GM12878 (cell line): ENCODE measurements around the gene TTLL11. TPM values are rescaled to one million over a fixed set of nuclear protein-coding genes. Genes with fewer than 3 reads are reported as not detected.

ENCODE experiments used
- BMI1 ChIP-seq: fragments of 450-650 bp; IDR thresholded peaks from 2 replicates; pipeline ENCODE4 v1.6.1; 2016; ENCODE audit warnings: mild to moderate bottlenecking, moderate library complexity, borderline replicate concordance
- CEBPB ChIP-seq, 2 experiments: fragments of 150-350 bp in 1 of 2; IDR thresholded peaks; 2 replicates each; pipeline ENCODE4 v1.6.1; 2012 to 2014; ENCODE audit warnings: low read depth in 2 of 2, low read length in 2 of 2, borderline replicate concordance in 1 of 2, inconsistent platforms in 1 of 2
- CREB1 ChIP-seq: IDR thresholded peaks from 2 replicates; pipeline ENCODE4 v1.6.1; 2012; ENCODE audit warnings: low read depth, mild to moderate bottlenecking, inconsistent platforms
- ETV6 ChIP-seq, 2 experiments: fragments of 450-650 bp in 1 of 2; IDR thresholded peaks in 1 of 2; conservative IDR thresholded peaks in 1 of 2; 2 replicates each; pipeline ENCODE4 v1.6.1; 2014; ENCODE audit warnings: antibody characterized with exemption in 1 of 2, borderline replicate concordance in 1 of 2, low read depth in 1 of 2, mild to moderate bottlenecking in 1 of 2, moderate library complexity in 1 of 2
- EZH2 ChIP-seq: IDR thresholded peaks from 2 replicates; pipeline ENCODE4 v1.6.1; 2012; ENCODE audit warnings: low read depth, mild to moderate bottlenecking, control low read depth, inconsistent platforms, low read length, borderline replicate concordance; ENCODE audit not compliant: control insufficient read depth
- FOS ChIP-seq: IDR thresholded peaks from 3 replicates; pipeline ENCODE4 v1.6.1; 2011; ENCODE audit warnings: borderline replicate concordance; ENCODE audit not compliant: insufficient read length; ENCODE audit errors: extremely low read depth
- IKZF1 ChIP-seq: fragments of 450-650 bp; conservative IDR thresholded peaks from 2 replicates; pipeline ENCODE4 v1.6.1; 2017; ENCODE audit warnings: antibody characterized with exemption, mild to moderate bottlenecking
- JUND ChIP-seq: IDR thresholded peaks from 2 replicates; pipeline ENCODE4 v1.6.1; 2012; ENCODE audit warnings: low read depth, mild to moderate bottlenecking, low read length, improper control_type of control experiment, moderate library complexity
- MEF2A ChIP-seq: IDR thresholded peaks from 2 replicates; pipeline ENCODE4 v1.6.1; 2011; ENCODE audit warnings: low read depth, mild to moderate bottlenecking, low read length, moderate library complexity; ENCODE audit not compliant: insufficient read depth
- NFYA ChIP-seq: IDR thresholded peaks from 2 replicates; pipeline ENCODE4 v1.6.1; 2011; ENCODE audit warnings: low read depth, mild to moderate bottlenecking, low read length, improper control_type of control experiment, borderline replicate concordance
- NR2C1 ChIP-seq: fragments of 450-650 bp; IDR thresholded peaks from 2 replicates; pipeline ENCODE4 v1.6.1; 2017; ENCODE audit warnings: antibody characterized with exemption, mild to moderate bottlenecking, moderate library complexity
- NR2F1 ChIP-seq: fragments of 450-650 bp; conservative IDR thresholded peaks from 2 replicates; pipeline ENCODE4 v1.6.1; 2017; ENCODE audit warnings: mild to moderate bottlenecking
- POLR2AphosphoS2 ChIP-seq: IDR thresholded peaks from 2 replicates; pipeline ENCODE4 v1.6.1; 2011; ENCODE audit warnings: low read depth, mild to moderate bottlenecking, low read length, improper control_type of control experiment, moderate library complexity
- SMARCA5 ChIP-seq: fragments of 450-650 bp; IDR thresholded peaks from 2 replicates; pipeline ENCODE4 v1.6.1; 2017; ENCODE audit warnings: mild to moderate bottlenecking
- SREBF1 ChIP-seq: IDR thresholded peaks from 2 replicates; pipeline ENCODE4 v1.6.1; 2012; ENCODE audit warnings: mild to moderate bottlenecking, low read length
- STAT1 ChIP-seq: fragments of 450-650 bp; conservative IDR thresholded peaks from 2 replicates; pipeline ENCODE4 v1.6.1; 2014; ENCODE audit warnings: antibody characterized with exemption, mild to moderate bottlenecking
- TARDBP ChIP-seq: IDR thresholded peaks from 2 replicates; pipeline ENCODE4 v1.6.1; 2016; ENCODE audit warnings: borderline replicate concordance
- TCF3 ChIP-seq: IDR thresholded peaks from 2 replicates; pipeline ENCODE4 v1.6.1; 2012; ENCODE audit warnings: low read depth, mild to moderate bottlenecking, low read length, borderline replicate concordance; ENCODE audit not compliant: insufficient read depth
- WRNIP1 ChIP-seq: IDR thresholded peaks from 2 replicates; pipeline ENCODE4 v1.6.1; 2011; ENCODE audit warnings: low read depth, low read length, improper control_type of control experiment, borderline replicate concordance
- ZBED1 ChIP-seq: IDR thresholded peaks from 2 replicates; pipeline ENCODE4 v1.6.1; 2016; ENCODE audit warnings: borderline replicate concordance
- ZNF217 ChIP-seq: fragments of 450-650 bp; IDR thresholded peaks from 2 replicates; pipeline ENCODE4 v1.6.1; 2017; ENCODE audit warnings: antibody characterized with exemption, mild to moderate bottlenecking
- polyA plus RNA-seq, 11 experiments: library from polyadenylated mRNA; depleted of rRNA in 4 of 11; unstranded in 6 of 11; stranded (reverse) in 5 of 11; fragments of >200 nt; fragmentation: Nextera tagmentation in 4 of 11; fragmentation: Illumina TruSeq in 1 of 11; extraction: Ambion mirVana in 4 of 11; extraction: Trizol in 1 of 11; gene quantifications; 1 replicate in 1 of 11; 2 replicates in 10 of 11; pipeline versions ENCODE4 v1.2.1 to v1.2.3, GENCODE V29; 2011 to 2016; ENCODE audit warnings: inconsistent platforms in 2 of 11, missing spikeins in 2 of 11, low read depth in 1 of 11
- total RNA-seq, 4 experiments: library from RNA; depleted of rRNA in 3 of 4; stranded (reverse); fragments of >200 nt in 3 of 4; fragmentation: Illumina TruSeq in 1 of 4; extraction: Trizol in 1 of 4; gene quantifications; 2 replicates each; pipeline versions ENCODE4 v1.2.1 to v1.2.3, GENCODE V29; 2013 to 2021
- TF ChIP-seq, protein P1 (sequence below): fragments of 450-650 bp; IDR thresholded peaks from 2 replicates; pipeline ENCODE4 v1.6.1; 2016; ENCODE audit warnings: mild to moderate bottlenecking, moderate library complexity, borderline replicate concordance
- TF ChIP-seq, protein P2 (sequence below), 3 experiments: IDR thresholded peaks in 2 of 3; conservative IDR thresholded peaks in 1 of 3; 2 replicates each; pipeline ENCODE4 v1.5.1; 2011; ENCODE audit warnings: low read depth in 3 of 3, low read length in 3 of 3, mild to moderate bottlenecking in 3 of 3, control low read depth in 2 of 3, moderate library complexity in 2 of 3, inconsistent platforms in 1 of 3, mixed read lengths in 1 of 3; ENCODE audit not compliant: control insufficient read depth in 2 of 3, insufficient read depth in 1 of 3; ENCODE audit errors: extremely low read depth in 1 of 3
- TF ChIP-seq, protein P3 (sequence below): IDR thresholded peaks from 2 replicates; pipeline ENCODE4 v1.6.1; 2011; ENCODE audit warnings: low read depth, mild to moderate bottlenecking, low read length, moderate library complexity, borderline replicate concordance; ENCODE audit errors: extremely low read depth

TTLL11 gene
- total and polyA plus RNA-seq, 10 of the 15 experiments (the other 5 are each of a cell fraction or from before 2014, with no cell fraction given), result 1.2 to 3.7 (median 2.9) TPM

DNA sequence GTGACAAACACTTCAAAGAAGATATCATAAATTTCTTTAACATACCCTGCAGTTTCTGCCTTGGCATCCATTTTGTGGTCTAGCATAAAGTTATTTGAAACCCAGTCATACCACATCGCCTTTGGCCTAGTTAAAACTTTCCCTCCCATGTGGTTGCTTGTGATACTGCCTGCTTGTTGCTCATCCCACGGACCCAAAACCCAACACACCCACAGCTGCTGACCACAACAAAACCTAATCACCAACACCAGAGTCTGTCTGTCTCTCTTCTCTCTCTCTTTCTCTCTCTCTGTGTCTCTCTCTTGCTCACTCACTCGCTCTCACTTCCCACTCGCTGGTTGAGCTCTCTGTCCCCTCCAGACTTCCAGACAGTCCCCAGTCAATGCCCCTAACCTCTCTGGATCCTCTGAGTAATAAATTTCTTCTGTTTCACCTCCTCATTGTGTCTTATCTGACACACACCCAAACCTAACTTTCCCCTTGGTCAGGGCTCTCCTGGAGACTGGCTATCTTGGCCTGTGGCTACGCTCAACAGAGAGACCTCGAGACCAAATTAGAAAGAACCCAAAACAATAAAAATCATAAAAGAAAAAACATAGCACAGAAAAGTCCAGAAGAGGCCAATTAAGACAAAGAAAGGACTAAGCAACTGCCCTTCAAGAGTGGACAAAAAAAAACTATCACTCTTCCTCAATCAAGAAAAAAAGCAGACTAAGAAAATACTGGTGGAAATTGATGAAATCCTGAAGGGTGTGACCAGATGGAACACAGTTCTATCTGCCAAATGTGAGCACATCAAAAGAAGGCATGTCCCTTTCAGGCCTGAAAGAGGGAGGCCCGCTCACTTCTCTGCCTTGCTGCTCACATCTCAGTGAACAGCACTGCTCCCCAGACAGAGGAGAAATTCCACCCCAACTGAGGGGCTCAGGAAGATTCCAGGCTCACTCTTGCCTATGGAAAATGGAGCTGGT lies 41.5 kb downstream of the TTLL11 start (continued):
- no peak for TF ChIP-seq ZNF217
- no peak for TF ChIP-seq JUND
- no peak for TF ChIP-seq SREBF1
- TF ChIP-seq TARDBP, result no peak
- TF ChIP-seq CREB1, result 0 out of 2 replicates have a peak, but pooled peaks have one; percentile 20
- TF ChIP-seq, protein P1, sequence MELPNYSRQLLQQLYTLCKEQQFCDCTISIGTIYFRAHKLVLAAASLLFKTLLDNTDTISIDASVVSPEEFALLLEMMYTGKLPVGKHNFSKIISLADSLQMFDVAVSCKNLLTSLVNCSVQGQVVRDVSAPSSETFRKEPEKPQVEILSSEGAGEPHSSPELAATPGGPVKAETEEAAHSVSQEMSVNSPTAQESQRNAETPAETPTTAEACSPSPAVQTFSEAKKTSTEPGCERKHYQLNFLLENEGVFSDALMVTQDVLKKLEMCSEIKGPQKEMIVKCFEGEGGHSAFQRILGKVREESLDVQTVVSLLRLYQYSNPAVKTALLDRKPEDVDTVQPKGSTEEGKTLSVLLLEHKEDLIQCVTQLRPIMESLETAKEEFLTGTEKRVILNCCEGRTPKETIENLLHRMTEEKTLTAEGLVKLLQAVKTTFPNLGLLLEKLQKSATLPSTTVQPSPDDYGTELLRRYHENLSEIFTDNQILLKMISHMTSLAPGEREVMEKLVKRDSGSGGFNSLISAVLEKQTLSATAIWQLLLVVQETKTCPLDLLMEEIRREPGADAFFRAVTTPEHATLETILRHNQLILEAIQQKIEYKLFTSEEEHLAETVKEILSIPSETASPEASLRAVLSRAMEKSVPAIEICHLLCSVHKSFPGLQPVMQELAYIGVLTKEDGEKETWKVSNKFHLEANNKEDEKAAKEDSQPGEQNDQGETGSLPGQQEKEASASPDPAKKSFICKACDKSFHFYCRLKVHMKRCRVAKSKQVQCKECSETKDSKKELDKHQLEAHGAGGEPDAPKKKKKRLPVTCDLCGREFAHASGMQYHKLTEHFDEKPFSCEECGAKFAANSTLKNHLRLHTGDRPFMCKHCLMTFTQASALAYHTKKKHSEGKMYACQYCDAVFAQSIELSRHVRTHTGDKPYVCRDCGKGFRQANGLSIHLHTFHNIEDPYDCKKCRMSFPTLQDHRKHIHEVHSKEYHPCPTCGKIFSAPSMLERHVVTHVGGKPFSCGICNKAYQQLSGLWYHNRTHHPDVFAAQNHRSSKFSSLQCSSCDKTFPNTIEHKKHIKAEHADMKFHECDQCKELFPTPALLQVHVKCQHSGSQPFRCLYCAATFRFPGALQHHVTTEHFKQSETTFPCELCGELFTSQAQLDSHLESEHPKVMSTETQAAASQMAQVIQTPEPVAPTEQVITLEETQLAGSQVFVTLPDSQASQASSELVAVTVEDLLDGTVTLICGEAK, result no peak
- TF ChIP-seq WRNIP1, result no peak
- TF ChIP-seq NR2F1, result peak; percentile 49
- no peak for TF ChIP-seq TCF3
- no peak for TF ChIP-seq BMI1
- TF ChIP-seq NFYA, result no peak
- TF ChIP-seq ETV6 (conservative IDR thresholded peaks at IDR 0.05 in 1 of 2, IDR thresholded peaks at IDR 0.05 in 1 of 2; ENCODE audit: borderline replicate concordance in 1 of 2, low read depth in 1 of 2), result no peak
- TF ChIP-seq, protein P2, sequence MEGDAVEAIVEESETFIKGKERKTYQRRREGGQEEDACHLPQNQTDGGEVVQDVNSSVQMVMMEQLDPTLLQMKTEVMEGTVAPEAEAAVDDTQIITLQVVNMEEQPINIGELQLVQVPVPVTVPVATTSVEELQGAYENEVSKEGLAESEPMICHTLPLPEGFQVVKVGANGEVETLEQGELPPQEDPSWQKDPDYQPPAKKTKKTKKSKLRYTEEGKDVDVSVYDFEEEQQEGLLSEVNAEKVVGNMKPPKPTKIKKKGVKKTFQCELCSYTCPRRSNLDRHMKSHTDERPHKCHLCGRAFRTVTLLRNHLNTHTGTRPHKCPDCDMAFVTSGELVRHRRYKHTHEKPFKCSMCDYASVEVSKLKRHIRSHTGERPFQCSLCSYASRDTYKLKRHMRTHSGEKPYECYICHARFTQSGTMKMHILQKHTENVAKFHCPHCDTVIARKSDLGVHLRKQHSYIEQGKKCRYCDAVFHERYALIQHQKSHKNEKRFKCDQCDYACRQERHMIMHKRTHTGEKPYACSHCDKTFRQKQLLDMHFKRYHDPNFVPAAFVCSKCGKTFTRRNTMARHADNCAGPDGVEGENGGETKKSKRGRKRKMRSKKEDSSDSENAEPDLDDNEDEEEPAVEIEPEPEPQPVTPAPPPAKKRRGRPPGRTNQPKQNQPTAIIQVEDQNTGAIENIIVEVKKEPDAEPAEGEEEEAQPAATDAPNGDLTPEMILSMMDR (IDR thresholded peaks at IDR 0.05 in 2 of 3, conservative IDR thresholded peaks at IDR 0.05 in 1 of 3; ENCODE audit: control insufficient read depth in 2 of 3, extremely low read depth in 1 of 3, insufficient read depth in 1 of 3, low read depth in 3 of 3, low read length in 3 of 3), result no peak
- TF ChIP-seq FOS, result no peak
- peak; percentile 60; the same call in 1 of the 2 replicates for TF ChIP-seq IKZF1
- TF ChIP-seq SMARCA5, result no peak
- no peak for TF ChIP-seq EZH2
- no peak for TF ChIP-seq STAT1
- TF ChIP-seq MEF2A, result no peak
- TF ChIP-seq, protein P3, sequence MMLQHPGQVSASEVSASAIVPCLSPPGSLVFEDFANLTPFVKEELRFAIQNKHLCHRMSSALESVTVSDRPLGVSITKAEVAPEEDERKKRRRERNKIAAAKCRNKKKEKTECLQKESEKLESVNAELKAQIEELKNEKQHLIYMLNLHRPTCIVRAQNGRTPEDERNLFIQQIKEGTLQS, result no peak
- no peak for TF ChIP-seq NR2C1
- TF ChIP-seq ZBED1, result peak; percentile 63; the same call in 1 of the 2 replicates
- no peak for TF ChIP-seq POLR2AphosphoS2
- no peak for TF ChIP-seq CEBPB (IDR thresholded peaks at IDR 0.05; ENCODE audit: borderline replicate concordance in 1 of 2, low read depth in 2 of 2, low read length in 2 of 2)
